ENCODE results near the gene ANAPC2. TPM values are rescaled to one million over a fixed set of nuclear protein-coding genes. Genes with fewer than 3 reads are reported as not detected.
A peak's percentile ranks its signal among the peaks of the same experiment; 100 is the strongest.

The ANAPC2 gene
- total RNA-seq, 1 experiment from 2014 or later = 38.7 TPM

- Histone ChIP-seq H3K27me3 (peaks cover 25% of the 10 kb centered on the region), H3K27ac (no peak overlapping the region), H3K4me1 (peaks cover 22% of the 10 kb centered on the region; the same call in 1 of the 2 replicates), H3K4me3 (no peak overlapping the region), H3K36me3 (no peaks in the 10 kb centered on the region), H3K9me3 (replicated peaks) (no peaks in the 10 kb centered on the region)
- no peak for DNase-seq
These were observed 41.7 kb upstream of the ANAPC2 start for GRCh38 chr9:137229903-137230704.

- no peaks in the 10 kb centered on the region for H3K9me3 ChIP-seq (replicated peaks)
- peaks cover 31% of the 10 kb centered on the region for H3K4me1 ChIP-seq
- DNase-seq = no peak
- H3K27me3 ChIP-seq = peaks cover 25% of the 10 kb centered on the region
- no peak overlapping the region for H3K4me3 ChIP-seq
- no peaks in the 10 kb centered on the region for H3K36me3 ChIP-seq
- H3K27ac ChIP-seq = no peak overlapping the region
These were observed 40.9 kb upstream of the ANAPC2 start for GRCh38 chr9:137228968-137229896.

GRCh38 chr9:137228506-137228967 is 40.2 kb upstream of the ANAPC2 start:
- H3K9me3 ChIP-seq (replicated peaks) = no peaks in the 10 kb centered on the region
- H3K4me1 ChIP-seq = peaks cover 34% of the 10 kb centered on the region
- DNase-seq = no peak
- no peak overlapping the region for H3K4me3 ChIP-seq
- peaks cover 25% of the 10 kb centered on the region for H3K27me3 ChIP-seq
- H3K27ac ChIP-seq = no peak overlapping the region
- no peaks in the 10 kb centered on the region for H3K36me3 ChIP-seq

DNA sequence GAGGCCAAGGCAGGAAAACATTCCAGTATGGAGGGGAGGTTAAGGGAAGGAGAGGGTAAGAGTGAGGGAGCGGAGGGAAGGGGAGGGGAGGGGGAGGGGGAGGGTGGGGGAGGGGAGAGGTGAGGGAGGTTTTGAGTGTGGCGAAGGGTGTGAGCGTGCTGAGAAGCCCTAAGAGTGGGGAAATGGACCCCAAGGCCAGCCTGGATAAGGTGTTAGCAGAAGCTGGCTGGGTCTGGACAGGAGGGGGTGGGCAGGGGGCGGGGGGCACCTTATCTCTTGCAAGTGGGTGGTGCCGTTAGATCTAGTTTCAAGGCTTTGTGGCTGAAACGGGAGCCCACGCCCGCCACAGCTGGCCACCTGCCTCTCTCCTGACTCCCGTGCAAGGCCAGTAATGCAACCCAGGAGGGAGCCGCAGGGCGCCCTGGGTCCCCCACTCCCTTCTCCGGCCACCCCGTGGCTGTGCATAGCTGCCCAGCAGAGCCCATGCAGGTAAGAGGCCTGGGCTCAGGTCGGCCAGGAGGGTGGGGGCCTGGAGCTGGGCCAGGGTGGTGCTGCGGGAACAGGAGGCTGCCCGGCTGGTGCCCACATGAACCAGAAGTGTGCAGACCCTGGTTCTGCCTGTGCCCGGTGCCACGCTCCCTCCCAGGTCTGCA is 39.6 kb upstream of the ANAPC2 start:
- H3K36me3 ChIP-seq = no peaks in the 10 kb centered on the region
- peaks cover 35% of the 10 kb centered on the region for H3K4me1 ChIP-seq
- H3K27ac ChIP-seq = no peak overlapping the region
- peaks cover 25% of the 10 kb centered on the region for H3K27me3 ChIP-seq
- H3K4me3 ChIP-seq = no peak overlapping the region
- DNase-seq = no peak
- no peaks in the 10 kb centered on the region for H3K9me3 ChIP-seq (replicated peaks)

DNA sequence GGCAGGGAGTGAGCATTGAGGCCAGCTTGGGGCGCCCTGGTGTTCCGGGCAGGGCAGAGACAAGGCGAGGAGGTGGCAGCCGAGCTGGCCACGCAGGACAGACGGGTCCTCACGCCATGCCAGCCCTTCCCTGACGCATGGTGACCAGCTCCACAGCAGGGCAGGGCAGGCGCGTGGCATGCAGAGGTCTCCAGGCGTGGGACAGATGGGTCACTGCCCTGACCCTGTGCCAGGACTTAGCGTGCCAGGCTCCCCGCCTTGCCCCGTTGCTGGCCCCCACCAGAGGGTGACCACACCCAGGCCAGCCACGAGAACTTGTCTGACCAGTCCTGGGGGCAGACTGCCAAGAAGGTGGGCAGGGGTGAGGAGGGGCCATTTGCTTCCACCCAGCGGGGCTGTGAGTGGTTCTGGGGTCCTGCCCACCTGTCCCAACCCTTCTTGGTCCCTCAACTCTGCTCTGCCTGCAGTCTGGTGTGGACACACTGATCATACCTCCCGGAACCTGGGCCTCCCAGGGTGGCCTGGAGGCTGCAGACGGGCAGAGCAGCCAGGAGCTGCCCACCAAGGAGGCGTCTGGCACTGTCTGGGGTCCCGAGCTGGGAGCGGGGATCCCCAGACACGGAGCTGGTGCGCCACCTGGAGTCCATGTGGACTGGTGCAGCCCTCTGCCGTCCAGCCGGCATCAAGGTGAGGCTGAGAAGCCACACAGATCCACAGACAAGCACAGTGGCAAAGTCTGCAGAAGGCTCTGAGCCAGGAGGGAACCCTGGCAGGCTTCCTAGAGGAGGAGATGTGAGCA is 38.9 kb upstream of the ANAPC2 start, which contains the start of gene RNF224:
TSS of gene RNF224 (plus strand) at position 449 of the 799 bp plus-strand sequence. CDS start 834 bp downstream, outside the sequence.
- Histone ChIP-seq H3K27me3 (peaks cover 25% of the 10 kb centered on the region), H3K27ac (no peak within 1 kb of the TSS), H3K4me1 (peaks cover 40% of the 10 kb centered on the region), H3K9me3 (replicated peaks) (no peaks in the 10 kb centered on the region), H3K36me3 (no peaks in the 10 kb centered on the region), H3K4me3 (no peak within 1 kb of the TSS)
- peak; percentile 84 to 92 for DNase-seq

GRCh38 chr9:137226338-137227053 is 38.1 kb upstream of the ANAPC2 start:
- Histone ChIP-seq H3K36me3 (no peaks in the 10 kb centered on the region), H3K4me1 (peaks cover 40% of the 10 kb centered on the region), H3K27ac (no peak overlapping the region), H3K4me3 (no peak overlapping the region), H3K9me3 (replicated peaks) (no peaks in the 10 kb centered on the region), H3K27me3 (peaks cover 25% of the 10 kb centered on the region)
- no peak for DNase-seq

GRCh38 chr9:137225699-137226331 is 37.5 kb upstream of the ANAPC2 start:
- no peak for DNase-seq
- H3K9me3 ChIP-seq (replicated peaks) = no peaks in the 10 kb centered on the region
- no peak overlapping the region; the same call in 1 of the 2 replicates for H3K4me3 ChIP-seq
- H3K4me1 ChIP-seq = peaks cover 40% of the 10 kb centered on the region
- no peaks in the 10 kb centered on the region for H3K36me3 ChIP-seq
- H3K27me3 ChIP-seq = peaks cover 25% of the 10 kb centered on the region
- H3K27ac ChIP-seq = no peak overlapping the region

GRCh38 chr9:137224830-137225694 is 36.7 kb upstream of the ANAPC2 start, which contains the start of gene CYSRT1:
TSS of gene CYSRT1 (plus strand) at chr9:137225174. CDS start at chr9:137225622, 448 bp downstream.
- H3K27ac ChIP-seq = no peak within 1 kb of the TSS
- DNase-seq = peak; percentile 70 to 75

GRCh38 chr9:137223078-137223970 is 35.0 kb upstream of the ANAPC2 start:
- Histone ChIP-seq H3K4me3 (peak overlapping the region; percentile 72), H3K4me1 (peaks cover 42% of the 10 kb centered on the region)
- peak; percentile 99 for DNase-seq

More at GRCh38 chr9:137224830-137225694, 36.7 kb upstream of the ANAPC2 start, which contains the start of gene CYSRT1:
- Histone ChIP-seq H3K9me3 (replicated peaks) (no peaks in the 10 kb centered on the region), H3K4me3 (peak within 1 kb of the TSS; percentile 72), H3K36me3 (no peaks in the 10 kb centered on the region), H3K4me1 (peaks cover 42% of the 10 kb centered on the region), H3K27me3 (peaks cover 18% of the 10 kb centered on the region)

GRCh38 chr9:137222190-137223077 is 34.1 kb upstream of the ANAPC2 start, which contains the start of gene RNF208:
TSS of gene RNF208 (minus strand) at chr9:137222240. CDS start at chr9:137221212, 1,028 bp downstream.
- no peaks in the 10 kb centered on the region for H3K9me3 ChIP-seq (replicated peaks)
- DNase-seq = no peak
- H3K36me3 ChIP-seq = no peaks in the 10 kb centered on the region
- H3K27ac ChIP-seq = no peak within 1 kb of the TSS
- H3K4me1 ChIP-seq = peaks cover 42% of the 10 kb centered on the region
- no peaks in the 10 kb centered on the region for H3K27me3 ChIP-seq
- peak within 1 kb of the TSS; percentile 72 for H3K4me3 ChIP-seq

More at GRCh38 chr9:137223078-137223970, 35.0 kb upstream of the ANAPC2 start:
- Histone ChIP-seq H3K27ac (peak overlapping the region; percentile 44; the same call in 1 of the 2 replicates), H3K9me3 (replicated peaks) (no peaks in the 10 kb centered on the region), H3K27me3 (peaks cover 2% of the 10 kb centered on the region), H3K36me3 (no peaks in the 10 kb centered on the region)
